GM12801 (cell line): Measurements from ENCODE around the gene SLC66A2.

Experiments
- TF ChIP-seq, protein P1 (sequence below): IDR thresholded peaks from one replicate; pipeline ENCODE4 v1.5.1; 2011; ENCODE audit warnings: control low read depth; ENCODE audit not compliant: insufficient read length; ENCODE audit errors: extremely low read depth

Gene SLC66A2

DNA sequence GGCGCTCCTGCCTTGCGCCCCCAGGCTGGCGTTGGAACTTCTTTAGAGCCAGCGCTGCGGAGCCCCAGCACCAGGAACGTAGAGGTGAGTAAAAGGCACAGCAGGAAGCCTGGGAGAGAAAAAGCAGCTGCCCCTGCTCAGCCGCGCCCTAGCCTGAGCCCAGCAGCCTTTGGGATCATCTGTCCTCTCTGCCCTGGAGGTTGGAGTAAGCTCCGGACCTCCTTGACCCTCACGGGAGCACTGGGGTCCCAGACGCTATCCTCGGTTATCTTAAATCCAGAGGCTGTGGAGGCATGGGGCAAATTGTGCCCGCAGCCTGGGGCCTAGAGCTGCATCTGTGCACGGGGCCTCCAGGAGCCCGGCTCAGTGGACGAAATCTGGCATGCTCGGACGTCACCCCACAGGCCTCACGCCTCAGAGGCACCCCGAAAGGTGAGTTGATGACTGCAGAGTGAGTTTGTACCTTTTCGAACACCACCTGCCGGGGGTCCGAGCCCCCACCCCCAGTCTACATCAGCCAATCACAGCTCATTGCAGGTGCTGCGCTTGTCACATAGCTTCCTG lies 1.6 kb upstream of the SLC66A2 start:
- TF ChIP-seq, protein P1, sequence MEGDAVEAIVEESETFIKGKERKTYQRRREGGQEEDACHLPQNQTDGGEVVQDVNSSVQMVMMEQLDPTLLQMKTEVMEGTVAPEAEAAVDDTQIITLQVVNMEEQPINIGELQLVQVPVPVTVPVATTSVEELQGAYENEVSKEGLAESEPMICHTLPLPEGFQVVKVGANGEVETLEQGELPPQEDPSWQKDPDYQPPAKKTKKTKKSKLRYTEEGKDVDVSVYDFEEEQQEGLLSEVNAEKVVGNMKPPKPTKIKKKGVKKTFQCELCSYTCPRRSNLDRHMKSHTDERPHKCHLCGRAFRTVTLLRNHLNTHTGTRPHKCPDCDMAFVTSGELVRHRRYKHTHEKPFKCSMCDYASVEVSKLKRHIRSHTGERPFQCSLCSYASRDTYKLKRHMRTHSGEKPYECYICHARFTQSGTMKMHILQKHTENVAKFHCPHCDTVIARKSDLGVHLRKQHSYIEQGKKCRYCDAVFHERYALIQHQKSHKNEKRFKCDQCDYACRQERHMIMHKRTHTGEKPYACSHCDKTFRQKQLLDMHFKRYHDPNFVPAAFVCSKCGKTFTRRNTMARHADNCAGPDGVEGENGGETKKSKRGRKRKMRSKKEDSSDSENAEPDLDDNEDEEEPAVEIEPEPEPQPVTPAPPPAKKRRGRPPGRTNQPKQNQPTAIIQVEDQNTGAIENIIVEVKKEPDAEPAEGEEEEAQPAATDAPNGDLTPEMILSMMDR: no peak

DNA sequence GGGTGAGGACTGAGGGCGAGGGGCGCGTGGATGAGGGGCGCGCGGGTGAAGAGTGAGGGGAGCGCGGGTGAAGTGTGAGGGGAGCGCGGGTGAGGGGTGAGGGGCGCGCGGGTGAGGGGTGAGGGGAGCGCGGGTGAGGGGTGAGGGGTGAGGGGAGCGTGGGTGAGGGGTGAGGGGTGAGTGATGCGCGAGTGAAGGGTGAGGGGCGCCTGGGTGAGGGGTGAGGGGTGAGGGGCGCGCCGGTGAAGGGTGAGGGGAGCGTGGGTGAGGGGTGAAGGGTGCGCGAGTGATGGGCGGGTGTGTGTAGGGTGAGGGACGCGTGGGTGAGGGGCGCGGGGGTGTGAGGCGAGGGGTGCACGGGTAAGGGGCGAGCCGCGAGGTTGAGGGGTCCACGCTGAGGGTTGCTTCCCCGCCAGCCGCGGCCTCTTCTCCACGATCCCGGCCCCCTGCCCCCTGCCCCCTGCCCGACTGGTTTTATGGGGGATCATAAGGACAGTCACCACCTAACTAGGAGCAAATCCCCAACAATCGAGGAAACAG lies 1.1 kb upstream of the SLC66A2 start:
- TF ChIP-seq, protein P1: no peak

DNA sequence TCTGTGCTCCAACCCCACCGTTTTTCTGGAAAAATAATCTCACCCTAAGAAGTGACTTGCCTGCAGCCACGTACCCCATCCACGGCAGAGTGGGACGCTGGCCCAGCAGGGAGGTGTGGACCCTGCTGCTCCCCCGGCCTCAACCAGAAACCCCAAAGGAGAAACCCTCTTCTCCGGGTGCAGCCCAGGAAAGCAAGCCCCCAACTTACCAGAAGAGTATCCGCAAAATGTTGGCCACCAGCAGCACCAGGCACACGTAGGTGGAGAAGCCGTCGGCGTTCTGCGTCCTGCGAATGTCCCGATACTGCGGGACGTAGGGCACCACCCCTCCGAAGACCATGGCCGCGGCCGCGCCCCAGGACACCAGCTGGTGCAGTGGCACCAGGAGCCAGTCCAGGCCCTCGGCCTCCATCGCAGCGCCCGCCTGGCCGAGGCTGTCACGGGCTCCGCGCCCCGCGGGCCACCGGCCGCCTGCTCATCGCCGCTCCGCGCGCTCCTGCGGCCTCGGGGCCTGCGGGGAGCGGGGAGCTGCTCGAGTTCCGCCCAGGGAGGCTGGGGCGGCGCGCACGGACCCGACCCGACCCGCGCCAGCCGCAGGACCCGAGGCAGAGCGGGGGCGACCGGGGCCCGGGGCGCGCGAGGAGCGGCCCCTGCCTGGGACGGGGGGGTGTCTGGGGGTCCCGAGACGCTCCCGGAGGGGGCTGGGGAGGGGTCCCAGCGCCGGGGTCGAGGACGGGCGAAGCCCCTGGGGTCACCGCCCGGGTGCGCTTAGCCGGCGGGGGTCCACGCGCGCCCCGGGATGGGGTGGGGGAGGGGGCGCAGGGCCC lies 725 bp downstream of the SLC66A2 start:
- TF ChIP-seq, protein P1: no peak

DNA sequence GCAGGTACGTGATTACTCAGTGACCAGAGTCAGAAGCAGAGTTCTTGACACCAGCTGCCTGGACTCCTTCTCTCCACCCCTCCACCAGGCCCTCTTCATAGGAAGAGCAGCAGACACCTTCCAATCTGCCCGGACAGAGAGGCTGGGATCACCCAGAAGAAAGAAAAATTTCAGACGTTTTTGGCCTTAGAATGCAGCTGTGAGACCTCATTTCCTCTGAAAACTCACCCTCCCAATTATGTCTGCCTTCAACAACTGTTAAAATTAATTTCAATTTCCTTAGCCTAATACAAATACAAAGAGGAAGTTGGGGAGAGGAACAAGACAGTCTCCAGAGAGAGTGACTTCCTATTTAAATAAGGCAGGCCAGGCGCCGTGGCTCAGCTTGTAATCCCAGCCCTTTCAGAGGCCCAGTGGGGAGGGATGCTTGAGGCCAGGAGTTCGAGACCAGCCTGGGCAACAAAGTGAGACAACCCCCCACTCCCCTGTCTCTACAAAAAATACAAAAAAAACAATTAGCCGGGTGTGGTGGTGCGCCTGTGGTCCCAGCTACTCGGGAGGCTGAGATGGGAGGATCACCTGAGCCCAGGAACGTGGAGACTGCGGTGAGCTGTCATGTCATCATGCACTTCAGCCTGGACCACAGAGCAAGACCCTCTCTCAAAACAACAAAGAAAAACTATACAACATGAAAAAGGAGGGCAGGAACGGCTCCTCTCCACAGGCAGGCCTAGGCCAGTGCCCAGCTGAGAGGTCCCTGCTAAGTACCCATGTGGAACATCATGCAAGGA lies 1.6 kb downstream of the SLC66A2 start:
- TF ChIP-seq, protein P1: no peak

DNA sequence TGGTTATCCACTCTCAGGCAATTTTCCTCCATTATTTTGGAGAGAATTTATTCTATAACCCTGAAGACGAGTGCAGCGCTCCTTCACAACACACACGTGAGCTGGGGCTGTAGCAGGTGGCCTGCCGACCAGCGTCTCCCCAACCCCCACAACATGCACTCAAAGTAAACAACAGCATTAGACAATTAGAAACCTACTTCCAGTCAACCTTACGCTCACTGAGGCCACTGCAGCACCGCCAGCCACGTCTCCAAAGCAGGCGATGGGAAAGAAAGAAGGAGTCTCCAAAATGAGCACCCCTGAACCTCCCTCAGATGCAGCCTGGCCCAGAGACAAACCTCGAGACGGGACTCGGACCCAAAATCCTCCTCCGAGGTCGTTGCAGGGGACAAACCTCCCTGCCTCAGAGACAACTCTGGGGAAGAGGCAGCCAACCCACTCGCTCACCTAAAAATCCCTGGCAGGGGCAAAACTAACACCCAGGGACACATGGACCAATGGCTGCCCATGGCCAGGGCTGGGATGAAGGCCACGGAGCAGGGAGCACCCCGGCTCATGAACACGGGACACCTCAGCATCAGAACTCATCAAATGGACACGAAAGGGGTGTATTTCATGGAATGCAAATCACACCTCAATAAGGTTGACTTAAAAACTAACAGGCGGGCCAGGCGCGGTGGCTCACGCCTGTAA lies 2.6 kb downstream of the SLC66A2 start:
- TF ChIP-seq, protein P1: no peak

DNA sequence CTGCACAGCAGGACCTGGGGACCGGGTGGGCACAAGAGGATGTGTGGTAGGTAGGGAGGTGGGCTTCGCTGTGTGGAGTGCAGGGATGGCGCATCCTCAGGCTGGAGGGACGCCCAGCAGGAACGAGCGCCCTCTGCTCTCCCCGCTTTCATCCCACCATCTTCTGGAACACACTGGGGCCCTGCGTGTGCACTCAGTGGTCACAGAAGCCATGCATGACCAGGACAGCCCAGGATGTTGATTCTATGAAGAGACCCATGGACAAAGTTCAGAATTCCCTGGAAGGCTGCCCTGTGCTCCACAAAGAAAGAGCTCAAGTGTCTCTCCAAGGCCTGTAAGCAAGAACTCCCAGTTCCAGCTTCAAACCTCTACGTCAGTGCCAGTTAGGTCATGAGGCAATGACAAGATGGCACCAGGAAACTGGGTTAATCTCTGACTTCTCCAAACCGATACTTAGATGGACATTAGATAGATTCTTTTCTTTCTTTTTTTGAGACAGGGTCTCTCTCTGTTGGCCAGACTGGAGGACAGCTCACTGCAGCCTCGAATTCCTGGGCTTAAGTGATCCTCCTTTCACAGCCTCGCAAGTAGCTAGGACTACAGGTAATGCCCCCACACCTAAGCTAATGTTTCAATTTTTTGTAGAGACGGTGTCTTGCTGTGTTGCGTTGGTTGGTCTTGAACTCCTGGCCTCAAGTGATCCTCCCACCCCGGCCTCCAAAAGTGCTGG lies 3.4 kb downstream of the SLC66A2 start:
- TF ChIP-seq, protein P1: no peak
